Measurements from ENCODE around the gene TEX22.

TEX22 gene

DNA sequence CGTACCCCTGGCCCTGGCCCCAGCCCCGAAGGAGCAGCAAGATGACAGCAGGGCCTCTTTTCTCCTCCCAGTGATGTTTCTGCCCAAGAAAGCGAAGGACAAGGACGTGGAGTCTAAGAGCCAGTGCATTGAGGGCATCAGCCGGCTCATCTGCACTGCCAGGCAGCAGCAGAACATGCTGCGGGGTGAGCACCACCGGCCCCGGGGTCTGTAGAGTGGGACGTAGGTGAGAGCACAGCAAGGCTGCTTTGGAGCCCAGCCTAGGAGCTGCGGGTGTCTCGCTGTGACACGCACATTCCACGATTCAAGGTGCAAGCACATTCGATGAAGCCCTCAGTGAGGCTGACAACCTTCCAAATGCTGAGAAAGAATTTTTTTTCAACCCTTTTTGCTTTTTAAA is 5.2 kb upstream of the TEX22 start:
- DNase-seq (ENCODE audit: low spot score) = no peak
- TF ChIP-seq, protein P1, sequence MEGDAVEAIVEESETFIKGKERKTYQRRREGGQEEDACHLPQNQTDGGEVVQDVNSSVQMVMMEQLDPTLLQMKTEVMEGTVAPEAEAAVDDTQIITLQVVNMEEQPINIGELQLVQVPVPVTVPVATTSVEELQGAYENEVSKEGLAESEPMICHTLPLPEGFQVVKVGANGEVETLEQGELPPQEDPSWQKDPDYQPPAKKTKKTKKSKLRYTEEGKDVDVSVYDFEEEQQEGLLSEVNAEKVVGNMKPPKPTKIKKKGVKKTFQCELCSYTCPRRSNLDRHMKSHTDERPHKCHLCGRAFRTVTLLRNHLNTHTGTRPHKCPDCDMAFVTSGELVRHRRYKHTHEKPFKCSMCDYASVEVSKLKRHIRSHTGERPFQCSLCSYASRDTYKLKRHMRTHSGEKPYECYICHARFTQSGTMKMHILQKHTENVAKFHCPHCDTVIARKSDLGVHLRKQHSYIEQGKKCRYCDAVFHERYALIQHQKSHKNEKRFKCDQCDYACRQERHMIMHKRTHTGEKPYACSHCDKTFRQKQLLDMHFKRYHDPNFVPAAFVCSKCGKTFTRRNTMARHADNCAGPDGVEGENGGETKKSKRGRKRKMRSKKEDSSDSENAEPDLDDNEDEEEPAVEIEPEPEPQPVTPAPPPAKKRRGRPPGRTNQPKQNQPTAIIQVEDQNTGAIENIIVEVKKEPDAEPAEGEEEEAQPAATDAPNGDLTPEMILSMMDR (IDR thresholded peaks at IDR 0.05; ENCODE audit: extremely low read depth, missing control alignments) = no peak

DNA sequence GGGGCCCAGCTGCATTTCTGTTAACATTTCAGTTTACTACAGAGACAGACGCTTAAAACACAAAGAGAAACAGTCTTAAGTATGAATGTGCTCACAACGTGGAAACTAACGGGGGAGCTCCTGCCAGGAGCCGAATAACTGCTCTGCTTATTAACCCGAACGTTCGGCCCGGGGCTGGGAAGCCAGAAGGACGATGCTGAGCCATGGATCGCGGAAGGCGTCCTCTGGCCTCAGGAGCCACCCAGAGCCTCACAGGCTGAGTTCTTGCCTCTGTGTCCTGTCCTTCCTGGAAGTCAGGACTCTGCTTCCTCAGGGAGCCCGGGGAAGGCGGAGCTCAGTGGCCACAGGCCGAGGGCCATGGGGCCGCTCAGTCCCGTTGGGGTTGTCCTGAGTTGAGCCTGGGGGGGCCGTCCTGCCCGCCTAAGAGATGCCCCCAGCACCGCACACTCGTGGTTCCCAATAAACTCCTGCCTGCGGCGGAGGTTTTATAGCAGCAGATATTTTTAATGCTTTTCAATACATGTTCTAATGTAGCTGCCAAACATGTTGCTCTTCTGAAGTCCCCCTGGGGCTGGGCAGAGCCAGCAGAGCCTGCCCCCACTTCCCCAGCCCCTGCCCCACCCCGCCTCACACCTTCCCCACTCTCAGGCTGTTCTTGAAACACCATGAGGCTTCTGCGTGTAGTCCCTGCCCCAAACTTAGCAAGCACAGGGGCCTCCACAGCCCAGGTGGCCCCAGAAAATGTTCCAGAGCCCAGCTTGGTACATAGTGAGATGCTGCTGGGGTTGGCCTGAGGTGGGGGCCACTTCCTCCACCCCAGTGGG is 3.4 kb upstream of the TEX22 start:
- no peak for DNase-seq (ENCODE audit: low spot score)
- TF ChIP-seq, protein P1 (IDR thresholded peaks at IDR 0.05; ENCODE audit: extremely low read depth, missing control alignments) = no peak

DNA sequence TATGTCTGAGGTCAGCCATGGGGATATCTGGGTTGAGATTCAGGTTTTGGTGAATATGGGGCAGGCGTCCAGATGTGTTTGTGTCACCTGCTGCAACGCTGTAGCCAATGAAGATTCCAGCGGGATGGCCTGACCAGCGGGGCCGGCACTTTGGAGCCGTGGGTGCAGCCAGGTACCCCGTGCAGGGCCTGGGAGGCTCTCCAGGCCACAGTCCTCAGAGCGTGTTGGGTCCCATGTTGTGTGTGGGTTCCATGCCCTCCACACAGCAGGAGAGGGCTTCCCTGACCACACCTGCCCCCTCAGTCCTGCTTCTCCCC is 2.8 kb upstream of the TEX22 start:
- no peak for DNase-seq (ENCODE audit: low spot score)
- TF ChIP-seq, protein P1 (IDR thresholded peaks at IDR 0.05; ENCODE audit: extremely low read depth, missing control alignments) = no peak

DNA sequence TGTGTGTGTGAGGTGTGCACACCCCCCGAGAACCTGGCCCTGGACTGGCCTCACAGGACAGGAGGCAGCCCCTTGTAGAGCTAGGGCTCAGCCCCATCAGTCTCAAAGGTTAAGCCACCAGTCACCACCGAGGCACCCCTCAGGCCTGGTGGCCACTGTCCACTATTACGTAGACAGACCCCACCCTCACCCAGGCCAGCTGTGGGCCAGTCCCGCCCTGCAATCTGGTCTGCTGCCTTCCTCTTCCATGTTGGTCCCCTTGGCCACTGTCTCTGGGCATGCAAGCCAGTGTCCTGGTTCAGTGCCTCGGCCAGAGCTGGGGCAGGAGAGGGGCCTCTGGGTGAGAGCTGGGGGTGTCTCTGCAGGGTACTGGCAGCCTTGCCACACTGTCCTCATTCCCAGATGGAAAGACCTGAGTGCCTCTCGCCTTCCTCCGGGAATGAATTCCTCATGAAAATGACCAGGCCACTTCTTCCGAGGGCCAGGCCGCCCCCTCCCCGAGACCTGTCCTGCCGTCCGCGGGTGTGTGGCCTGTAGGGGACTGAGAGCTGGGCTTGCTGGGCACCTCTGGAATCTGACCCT is 897 bp upstream of the TEX22 start:
- DNase-seq (ENCODE audit: low spot score) = no peak
- TF ChIP-seq, protein P1 (IDR thresholded peaks at IDR 0.05; ENCODE audit: extremely low read depth, missing control alignments) = no peak

DNA sequence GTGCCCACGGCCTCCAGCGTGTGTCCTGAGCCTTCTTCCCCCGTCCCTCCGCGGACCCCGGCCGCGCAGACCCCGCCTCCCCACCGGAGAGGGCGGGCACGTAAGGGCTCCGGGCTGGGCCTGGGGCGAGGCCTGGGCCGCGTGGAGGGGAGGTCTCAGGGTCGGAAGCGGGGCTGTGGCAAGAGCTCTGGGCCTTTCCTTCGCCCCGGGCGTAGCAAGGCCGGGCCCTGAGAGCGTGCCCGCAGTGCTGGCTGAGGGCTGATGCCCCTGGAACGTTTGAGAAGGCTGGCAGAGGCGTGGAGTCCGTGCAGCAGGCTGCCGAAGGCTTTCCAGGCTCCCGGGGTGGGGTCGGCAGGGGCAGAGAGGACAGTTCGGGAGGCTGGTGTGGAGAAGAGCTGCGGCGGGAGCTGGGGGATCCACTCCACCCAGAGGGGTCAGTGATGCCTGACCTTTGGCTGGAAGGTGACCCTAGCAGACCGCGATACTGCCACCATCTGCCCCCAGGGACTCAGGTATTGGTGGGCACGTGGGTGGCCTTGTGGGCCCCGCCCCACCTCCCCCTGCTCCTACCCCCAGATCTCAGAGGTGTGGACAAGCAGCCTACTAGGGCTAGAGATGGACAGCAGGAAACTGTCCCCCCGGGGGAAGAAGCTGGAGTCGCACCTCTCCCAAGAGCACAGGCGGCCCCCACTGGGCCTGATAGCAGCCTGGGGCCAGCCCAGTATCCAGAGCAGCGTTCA is 558 bp downstream of the TEX22 start:
- DNase-seq (ENCODE audit: low spot score) = no peak
- TF ChIP-seq, protein P1 (IDR thresholded peaks at IDR 0.05; ENCODE audit: extremely low read depth, missing control alignments) = no peak

DNA sequence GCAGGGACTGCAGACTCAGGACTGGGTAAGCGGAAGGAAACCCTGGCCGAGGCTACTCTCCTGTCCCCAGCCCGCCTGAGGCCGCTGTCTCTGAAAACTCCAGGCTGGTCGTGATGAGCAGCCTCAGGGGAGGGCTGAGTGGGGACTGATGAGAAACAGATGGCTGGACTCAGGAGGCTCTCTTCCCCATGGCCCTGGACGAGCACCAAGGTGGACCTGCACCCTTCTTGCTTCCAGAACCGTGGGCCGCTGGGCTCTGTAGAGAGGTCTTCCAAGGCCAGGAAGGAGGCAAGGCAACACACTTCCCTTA is 1.1 kb downstream of the TEX22 start:
- TF ChIP-seq, protein P1 (IDR thresholded peaks at IDR 0.05; ENCODE audit: extremely low read depth, missing control alignments) = no peak
- no peak for DNase-seq (ENCODE audit: low spot score)

DNA sequence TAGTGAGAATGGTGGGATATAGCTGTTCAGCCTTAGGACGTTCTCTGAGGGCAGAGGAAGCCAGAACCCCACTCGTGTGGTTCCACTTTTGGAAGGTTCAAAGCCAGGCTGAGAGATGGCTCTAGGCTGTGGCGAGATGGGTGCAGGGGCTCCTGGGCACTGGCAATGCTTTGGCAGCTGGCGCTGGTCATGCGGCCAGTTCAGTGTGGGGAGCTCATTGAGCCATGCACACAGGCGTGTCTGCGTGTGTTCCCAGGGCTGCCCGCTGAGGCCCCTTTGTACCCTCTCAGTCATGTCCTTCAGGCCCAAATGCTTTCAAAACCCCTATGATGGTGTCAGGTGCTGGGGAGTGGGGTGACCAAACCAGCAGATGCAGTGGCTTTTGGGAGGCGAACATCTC is 1.7 kb downstream of the TEX22 start:
- DNase-seq (ENCODE audit: low spot score) = no peak
- TF ChIP-seq, protein P1 (IDR thresholded peaks at IDR 0.05; ENCODE audit: extremely low read depth, missing control alignments) = no peak
